HG03460 (cell line): ENCODE data around the gene UNC93B1.
"Not testable (repeated sequence)": the region's sequence is repeated elsewhere in the genome, so short reads cannot be mapped to it uniquely, and the experiment has no call there.

Experiments used
- ATAC-seq: cut with Tn5 transposase; IDR thresholded peaks from one replicate; pipeline ENCODE4 v1.9.1; 2021; ENCODE audit not compliant: unreplicated experiment

UNC93B1 gene

DNA sequence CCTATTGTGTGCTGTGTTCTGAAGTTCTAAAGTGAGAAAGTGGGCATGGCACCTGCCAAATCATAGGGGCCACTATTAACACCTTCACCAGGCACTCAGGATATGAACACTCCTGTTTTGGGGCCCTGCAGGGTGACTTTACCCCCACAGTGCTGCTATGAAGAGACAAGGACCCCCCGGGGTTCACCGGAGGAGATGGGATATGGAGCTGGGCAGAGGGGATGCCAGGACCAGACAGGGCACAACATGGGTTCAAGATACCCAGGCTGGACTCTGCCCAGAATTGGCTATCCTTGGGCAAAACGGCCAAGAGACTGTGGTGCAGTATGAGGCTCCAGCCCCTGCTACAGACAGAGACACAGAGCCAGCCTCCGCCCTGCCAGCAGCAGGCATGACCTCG is 9.5 kb downstream of the UNC93B1 start:
- not testable (repeated sequence) for ATAC-seq

GRCh38 chr11:67993821-67994220 is 10.1 kb downstream of the UNC93B1 start:
- ATAC-seq: not testable (repeated sequence)

DNA sequence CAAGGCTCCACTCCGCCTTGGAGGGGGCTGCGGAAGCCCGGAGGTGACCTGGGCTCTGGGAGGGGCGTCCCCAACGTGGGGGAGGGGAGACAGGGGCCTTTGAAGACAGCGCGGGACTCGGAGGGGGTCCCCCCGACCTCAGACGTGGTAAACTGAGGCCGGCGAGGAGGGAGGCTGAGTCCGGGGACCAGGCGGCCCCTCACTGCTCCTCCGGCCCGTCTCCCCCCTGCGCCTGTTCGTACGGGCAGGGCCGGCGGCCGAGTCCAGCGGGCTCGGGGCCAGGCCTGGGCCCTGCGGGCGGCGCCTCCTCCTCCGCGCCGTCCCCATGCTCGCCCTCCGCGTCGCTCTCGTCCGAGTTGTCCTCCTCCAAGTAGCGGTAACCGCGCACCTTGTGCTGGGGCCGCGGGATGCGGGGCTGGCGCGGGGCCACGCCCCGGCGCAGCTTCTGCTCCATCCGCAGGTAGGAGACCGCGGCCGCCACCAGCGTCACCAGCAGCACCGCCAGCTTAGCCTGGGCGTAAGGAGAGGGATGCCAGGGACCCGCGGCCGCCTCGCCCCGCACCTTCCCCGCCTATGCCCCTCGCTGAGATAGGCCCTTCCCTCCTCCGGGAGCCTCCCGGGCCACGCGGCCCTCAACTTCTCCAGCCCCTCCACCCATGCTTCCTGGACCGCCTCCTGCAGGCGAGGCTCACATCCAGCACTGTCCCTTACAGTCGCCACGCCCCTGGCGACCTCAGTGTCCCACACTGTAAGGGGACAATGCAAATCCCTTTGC is 12.4 kb downstream of the UNC93B1 start:
- not testable (repeated sequence) for ATAC-seq

- not testable (repeated sequence) for ATAC-seq
Measured at GRCh38 chr11:67990546-67991346, 13.2 kb downstream of the UNC93B1 start.

DNA sequence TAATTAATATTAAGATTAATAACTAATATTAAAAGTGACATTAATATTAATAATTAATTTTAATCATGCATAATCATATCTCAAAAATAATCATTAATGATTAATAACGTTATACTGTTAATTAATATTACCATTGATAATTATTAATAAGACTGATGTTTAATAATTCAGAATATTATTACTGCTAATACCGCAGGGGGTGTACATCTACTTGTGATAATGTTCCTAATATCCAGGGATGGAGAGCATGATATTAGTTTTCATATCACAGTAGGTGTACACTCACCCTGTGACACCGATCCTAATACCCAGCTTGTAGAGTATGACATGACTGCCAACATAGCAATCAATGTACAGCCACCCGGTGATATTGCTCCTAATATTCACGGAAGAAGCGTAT is 18.6 kb downstream of the UNC93B1 start:
- ATAC-seq: not testable (repeated sequence)

DNA sequence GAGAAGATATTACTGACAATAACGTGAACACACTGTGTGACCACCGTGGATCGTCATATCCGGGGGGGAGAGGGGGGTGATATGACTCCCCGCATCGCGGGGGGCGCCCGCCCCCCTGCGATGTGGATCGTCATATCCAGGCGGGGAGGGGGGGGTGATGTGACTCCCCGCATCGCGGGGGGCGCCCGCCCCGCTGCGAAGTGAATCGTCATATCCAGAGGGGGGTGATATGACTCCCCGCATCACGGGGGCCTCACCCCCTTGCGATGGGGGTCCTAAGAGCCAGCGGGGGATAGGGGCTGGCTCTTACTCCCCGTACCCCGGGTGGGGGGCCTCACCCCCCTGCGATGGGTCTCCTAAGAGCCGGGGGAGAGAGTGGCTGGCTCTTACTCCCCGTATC is 19.9 kb downstream of the UNC93B1 start:
- ATAC-seq: no peak

DNA sequence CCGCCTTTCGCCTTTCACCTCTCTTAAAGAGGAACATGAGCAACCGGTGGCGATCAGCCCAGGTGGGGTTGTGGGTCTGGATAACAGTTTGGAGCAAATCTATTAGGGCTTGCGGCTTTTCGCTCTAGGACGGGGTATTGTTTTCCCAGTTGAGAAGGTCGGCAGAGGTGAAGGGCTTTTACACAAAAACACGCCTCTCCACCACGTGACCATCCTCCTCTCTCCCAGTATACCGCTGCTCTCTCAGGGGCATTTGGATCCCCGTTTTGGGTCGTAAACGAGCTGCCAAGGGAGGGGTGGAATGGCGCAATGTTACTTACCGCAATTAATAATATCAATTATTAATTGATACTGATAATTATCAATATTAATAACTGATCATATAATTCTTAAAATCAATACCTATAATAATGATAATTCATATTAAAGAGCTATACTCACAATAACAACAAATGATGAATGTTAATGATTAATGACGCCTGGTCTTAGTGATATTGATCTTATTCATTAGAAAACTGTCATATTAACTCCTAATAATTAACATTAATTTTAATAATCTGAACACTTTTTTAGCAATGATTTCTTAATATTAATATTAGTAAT is 21.5 kb downstream of the UNC93B1 start:
- ATAC-seq: not testable (repeated sequence)

GRCh38 chr11:67981226-67981625 is 22.7 kb downstream of the UNC93B1 start:
- not testable (repeated sequence) for ATAC-seq

DNA sequence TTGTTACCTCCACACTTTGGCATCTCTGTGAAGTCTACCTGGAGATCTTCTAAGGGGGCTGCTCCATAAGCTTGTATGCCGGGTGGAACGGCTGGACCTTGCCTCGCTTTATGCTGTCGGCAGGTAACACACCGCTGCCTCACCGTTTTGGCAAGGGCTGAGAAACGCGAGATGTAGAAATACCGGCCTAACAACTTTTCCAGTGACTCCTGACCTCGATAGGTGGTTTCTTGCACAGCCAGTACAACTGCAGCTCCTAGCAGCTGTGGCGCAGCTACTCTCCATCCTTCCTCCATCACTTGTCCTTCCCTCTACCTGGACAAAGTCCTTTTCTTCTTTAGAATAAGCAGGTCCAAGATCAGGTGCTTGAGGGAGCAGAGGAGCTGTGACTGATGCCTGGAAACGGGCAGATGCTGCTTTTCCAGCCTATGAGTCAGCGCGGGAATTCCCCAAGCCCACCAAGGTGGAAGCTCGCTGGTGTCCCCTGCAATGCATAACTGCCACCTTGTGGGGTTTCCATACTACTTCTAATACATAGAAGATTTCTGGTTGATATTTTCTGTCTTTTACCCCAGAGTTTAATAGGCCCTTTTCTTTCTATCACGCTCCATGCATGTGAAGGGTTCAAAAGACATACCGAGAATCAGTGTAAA is 25.0 kb downstream of the UNC93B1 start:
- not testable (repeated sequence) for ATAC-seq

- ATAC-seq: not testable (repeated sequence)
Measured at GRCh38 chr11:67974746-67975145, 29.2 kb downstream of the UNC93B1 start.

DNA sequence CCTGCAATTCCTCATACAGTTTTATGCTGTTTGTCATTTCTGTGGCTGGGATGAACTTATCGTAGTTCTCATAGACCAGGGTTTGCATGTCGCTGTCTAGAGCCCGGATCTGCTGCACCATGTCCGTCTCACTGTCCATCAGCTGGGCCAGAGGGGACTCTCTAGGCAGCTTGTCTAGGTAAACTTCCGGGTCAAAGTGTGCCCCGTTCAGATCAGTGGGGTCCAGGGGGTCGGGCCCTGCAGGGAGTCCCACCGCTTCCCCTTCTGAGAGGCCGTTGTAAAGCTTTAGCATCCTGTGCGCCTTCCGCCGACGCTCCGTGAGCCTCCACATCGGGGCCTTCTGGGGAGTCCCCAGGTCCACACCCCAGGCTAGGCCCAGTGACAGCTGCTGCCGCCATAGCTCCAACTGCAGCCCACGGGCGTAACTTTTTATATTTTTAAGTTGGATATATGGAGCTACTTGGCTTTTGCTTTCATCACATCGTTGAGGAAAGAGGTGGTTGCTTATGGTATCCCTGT is 38.0 kb downstream of the UNC93B1 start:
- not testable (repeated sequence) for ATAC-seq

- not testable (repeated sequence) for ATAC-seq
Measured at GRCh38 chr11:67964746-67965145, 39.2 kb downstream of the UNC93B1 start.

DNA sequence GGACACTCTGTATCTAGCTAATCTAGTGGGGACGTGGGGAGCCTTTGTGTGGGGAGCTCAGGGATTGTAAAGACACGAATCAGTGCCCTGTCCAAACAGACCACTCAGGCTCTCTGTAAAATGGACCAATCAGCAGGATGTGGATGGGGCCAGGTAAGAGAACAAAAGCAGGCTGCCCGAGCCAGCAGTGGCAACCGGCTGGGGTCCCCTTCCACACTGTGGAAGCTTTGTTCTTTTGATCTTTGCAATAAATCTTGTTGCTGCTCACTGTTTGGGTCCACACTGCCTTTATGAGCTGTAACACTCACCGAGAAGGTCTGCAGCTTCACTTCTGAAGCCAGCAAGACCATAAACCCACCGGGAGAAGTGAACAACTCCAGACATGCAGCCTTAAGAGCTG is 40.0 kb downstream of the UNC93B1 start:
- not testable (repeated sequence) for ATAC-seq

GRCh38 chr11:67963217-67963616 is 40.7 kb downstream of the UNC93B1 start:
- not testable (repeated sequence) for ATAC-seq

DNA sequence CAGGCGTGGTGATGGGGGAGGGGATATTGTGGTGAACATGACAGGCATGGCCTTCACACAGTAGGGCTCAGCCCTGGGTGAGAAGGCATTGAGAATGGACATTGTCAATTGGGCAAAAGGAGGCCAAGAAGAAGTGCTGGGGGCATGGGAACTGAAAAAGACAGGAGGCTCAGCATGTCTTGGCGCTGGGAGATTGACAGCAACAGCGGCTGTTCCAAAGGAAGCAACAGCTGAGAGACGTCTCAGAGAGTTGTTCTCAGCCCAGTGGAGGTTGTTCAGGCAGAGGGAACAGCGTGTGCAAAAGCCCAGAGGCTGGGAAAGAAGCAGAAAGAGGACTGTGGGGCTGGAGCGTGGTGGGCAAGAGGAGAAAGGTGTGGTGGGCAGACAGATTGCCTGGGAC is 47.7 kb downstream of the UNC93B1 start:
- ATAC-seq: not testable (repeated sequence)

DNA sequence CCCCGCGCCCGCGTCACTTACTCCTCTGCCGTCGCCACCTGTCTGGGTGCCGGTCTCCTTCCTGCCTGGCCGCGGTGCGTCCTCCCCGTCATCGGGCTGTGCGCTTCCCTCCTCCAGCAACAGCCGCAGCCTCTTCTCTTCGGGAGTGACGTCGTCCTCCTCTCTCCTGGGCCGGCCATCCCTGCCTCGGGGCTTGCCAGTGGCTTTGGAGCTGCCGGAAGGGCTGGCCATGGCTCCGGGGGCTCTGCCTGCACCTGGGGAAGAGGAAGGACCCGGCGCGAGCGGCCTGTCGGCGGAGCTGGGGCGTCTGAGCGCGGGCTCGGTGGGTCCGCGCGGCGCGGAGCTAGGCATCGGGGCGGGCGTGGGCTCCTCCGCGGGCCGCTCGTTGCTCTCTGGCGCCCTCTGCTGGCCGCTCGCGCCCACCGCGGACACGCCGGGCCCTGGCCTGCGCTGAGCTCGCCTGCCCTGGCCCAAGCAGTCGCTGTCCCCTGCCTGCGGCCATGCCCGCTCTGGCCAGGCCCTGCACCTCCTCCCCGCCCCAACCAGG is 48.4 kb downstream of the UNC93B1 start:
- ATAC-seq: not testable (repeated sequence)

- ATAC-seq: not testable (repeated sequence)
Measured at GRCh38 chr11:67954971-67955370, 48.9 kb downstream of the UNC93B1 start.

DNA sequence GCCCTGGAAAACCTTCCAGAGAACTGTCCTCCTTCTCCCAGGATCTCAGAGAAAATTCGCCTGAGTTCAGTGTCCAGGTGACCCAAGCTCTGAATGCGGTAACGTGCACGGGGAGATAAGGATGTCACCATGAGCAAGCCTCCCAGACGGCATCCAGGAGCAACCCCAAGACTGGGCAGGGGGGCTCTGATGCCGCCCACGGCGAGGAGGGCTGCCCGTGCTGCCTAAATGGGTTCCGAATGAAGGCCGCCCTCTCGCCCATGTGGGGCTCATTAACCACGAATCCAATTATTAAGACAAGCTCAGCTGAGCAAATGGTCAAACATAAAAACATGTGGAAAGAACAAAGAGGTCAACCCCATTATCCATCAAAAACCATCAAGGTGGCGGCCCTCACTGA is 49.6 kb downstream of the UNC93B1 start:
- not testable (repeated sequence) for ATAC-seq

- ATAC-seq: not testable (repeated sequence)
Measured at GRCh38 chr11:67950705-67951104, 53.2 kb downstream of the UNC93B1 start.

GRCh38 chr11:67947785-67948184 is 56.1 kb downstream of the UNC93B1 start:
- ATAC-seq: not testable (repeated sequence)
